ENCODE data around the gene TMEM150A.
"Not testable (repeated sequence)": the region's sequence is repeated elsewhere in the genome, so short reads cannot be mapped to it uniquely, and the experiment has no call there.

DNA sequence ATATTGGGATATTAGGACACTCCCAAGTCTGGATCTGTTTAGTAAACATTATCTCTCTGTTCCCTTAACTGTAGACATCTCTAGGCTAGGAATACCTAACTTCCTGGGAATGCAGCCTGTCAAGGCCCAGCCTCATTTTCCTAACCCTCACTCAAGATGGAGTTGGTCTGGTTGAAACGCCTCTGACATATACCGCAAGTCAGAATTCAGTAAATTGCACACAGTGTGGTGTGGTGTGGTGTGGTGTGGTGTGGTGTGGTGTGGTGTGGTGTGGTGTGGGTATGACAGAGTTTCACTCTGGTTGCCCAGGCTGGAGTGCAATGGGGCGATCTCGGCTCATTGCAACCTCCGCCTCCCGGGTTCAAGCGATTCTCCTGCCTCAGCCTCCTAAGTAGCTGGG is 12.3 kb upstream of the TMEM150A start:
- TF ChIP-seq, protein P1, sequence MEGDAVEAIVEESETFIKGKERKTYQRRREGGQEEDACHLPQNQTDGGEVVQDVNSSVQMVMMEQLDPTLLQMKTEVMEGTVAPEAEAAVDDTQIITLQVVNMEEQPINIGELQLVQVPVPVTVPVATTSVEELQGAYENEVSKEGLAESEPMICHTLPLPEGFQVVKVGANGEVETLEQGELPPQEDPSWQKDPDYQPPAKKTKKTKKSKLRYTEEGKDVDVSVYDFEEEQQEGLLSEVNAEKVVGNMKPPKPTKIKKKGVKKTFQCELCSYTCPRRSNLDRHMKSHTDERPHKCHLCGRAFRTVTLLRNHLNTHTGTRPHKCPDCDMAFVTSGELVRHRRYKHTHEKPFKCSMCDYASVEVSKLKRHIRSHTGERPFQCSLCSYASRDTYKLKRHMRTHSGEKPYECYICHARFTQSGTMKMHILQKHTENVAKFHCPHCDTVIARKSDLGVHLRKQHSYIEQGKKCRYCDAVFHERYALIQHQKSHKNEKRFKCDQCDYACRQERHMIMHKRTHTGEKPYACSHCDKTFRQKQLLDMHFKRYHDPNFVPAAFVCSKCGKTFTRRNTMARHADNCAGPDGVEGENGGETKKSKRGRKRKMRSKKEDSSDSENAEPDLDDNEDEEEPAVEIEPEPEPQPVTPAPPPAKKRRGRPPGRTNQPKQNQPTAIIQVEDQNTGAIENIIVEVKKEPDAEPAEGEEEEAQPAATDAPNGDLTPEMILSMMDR (IDR thresholded peaks at IDR 0.05) = not testable (repeated sequence)
- TF ChIP-seq POLR2A (IDR thresholded peaks at IDR 0.05) = not testable (repeated sequence)
